ENCODE data around the gene UBE2R2.
"Not testable (repeated sequence)": the region's sequence is repeated elsewhere in the genome, so short reads cannot be mapped to it uniquely, and the experiment has no call there.

Gene UBE2R2

GRCh38 chr9:33932078-33932807, 115.3 kb downstream of the UBE2R2 start:
- DNase-seq: no peak

GRCh38 chr9:33934188-33934878, 117.4 kb downstream of the UBE2R2 start:
- DNase-seq: no peak

- DNase-seq: no peak
Measured at GRCh38 chr9:33939924-33940874, 123.2 kb downstream of the UBE2R2 start.

- DNase-seq: no peak
Measured at GRCh38 chr9:33942471-33943083, 125.6 kb downstream of the UBE2R2 start.

GRCh38 chr9:33943389-33943788, 126.4 kb downstream of the UBE2R2 start:
- no peak for DNase-seq

- DNase-seq: no peak
Measured at GRCh38 chr9:33946779-33947535, 130.0 kb downstream of the UBE2R2 start.

GRCh38 chr9:33950371-33950770, 133.4 kb downstream of the UBE2R2 start:
- no peak for DNase-seq

- no peak for DNase-seq
Measured at GRCh38 chr9:33952066-33952465, 135.1 kb downstream of the UBE2R2 start.

- no peak for DNase-seq
Measured at GRCh38 chr9:33956544-33956943, 139.6 kb downstream of the UBE2R2 start.

- no peak for DNase-seq
Measured at GRCh38 chr9:33959725-33960124, 142.8 kb downstream of the UBE2R2 start.

- not testable (repeated sequence) for DNase-seq
Measured at GRCh38 chr9:33962468-33962867, 145.5 kb downstream of the UBE2R2 start.

GRCh38 chr9:33964086-33964768, 147.3 kb downstream of the UBE2R2 start:
- no peak for DNase-seq
